Motor neuron (in vitro differentiated cells): ENCODE data around the gene SEC23A. TPM values are rescaled to one million over a fixed set of nuclear protein-coding genes. Genes with fewer than 3 reads are reported as not detected.
"Not testable (repeated sequence)": the region's sequence is repeated elsewhere in the genome, so short reads cannot be mapped to it uniquely, and the experiment has no call there.

Experiments used
- ATAC-seq, 8 experiments: fragments of 200-7000 bp; cut with Tn5 transposase; replicated peaks in 6 of 8; 2 replicates each; pipeline ENCODE4 v1.8.0; 2021; ENCODE audit warnings: mild to moderate bottlenecking in 8 of 8, moderate library complexity in 8 of 8
- H3K27ac ChIP-seq, 2 donors: fragments of 250-450 bp; sonication (Bioruptor Pico); 2 replicates each; pipeline ENCODE4 v1.9.0; 2021; ENCODE audit warnings: antibody characterized with exemption in 2 of 2, mild to moderate bottlenecking in 2 of 2, moderate library complexity in 1 of 2
- H3K4me1 ChIP-seq, 2 donors: fragments of 250-450 bp; sonication (Bioruptor Pico); replicated peaks in 1 of 2; 2 replicates each; pipeline ENCODE4 v1.6.1; 2021; ENCODE audit warnings: antibody characterized with exemption in 2 of 2, mild to moderate bottlenecking in 2 of 2, moderate library complexity in 1 of 2
- H3K4me3 ChIP-seq, 5 donors: fragments of 250-450 bp; sonication (Bioruptor Pico); 2 replicates each; pipeline ENCODE4 v1.9.0; 2021; ENCODE audit warnings: antibody characterized with exemption in 5 of 5, mild to moderate bottlenecking in 5 of 5, moderate library complexity in 4 of 5
- WGBS, 10 experiments: fragments of 450-650 bp; shearing (Covaris generic); methylation state at CpG; one replicate each; pipeline ENCODE4 v1.0.0; 2022; 5-methylcytosine and 5-hydroxymethylcytosine counted together
- in situ Hi-C, 9 experiments: fragments of 400-800 bp; cut with MboI; loops; one replicate each; pipeline ENCODE4 v1.15.0; 2021; ENCODE audit warnings: low sequenced_read_pairs in 9 of 9, low pct_unique_long_range_greater_than_20kb in 2 of 9; ENCODE audit not compliant: unreplicated experiment in 9 of 9
- total RNA-seq, 8 experiments: library from RNA; unstranded; fragments of 300-600 nt; gene quantifications; 2 replicates each; pipeline versions ENCODE4 v1.2.3 to v1.2.4, GENCODE V29; 2022

The SEC23A gene
- total RNA-seq, 8 experiments from 2014 or later = 50.6 to 112 (median 73.2) TPM

- in situ Hi-C loops = loop anchor here in 2 of 9 experiments (10.0 to 25.0 kb wide), 3 partner anchors 129 to 291 kb away; no protein-coding TSS in a partner anchor
- peaks cover 5 to 9% of the 10 kb centered on the region in 2 donors for H3K4me1 ChIP-seq
- no peak overlapping the region for H3K27ac ChIP-seq
- no peak overlapping the region for H3K4me3 ChIP-seq
- 78 to 100% (median 96%) methylated on average over 1 to 3 of the region's 3 CpGs for WGBS, 10 experiments
- ATAC-seq = no peak
Measured at GRCh38 chr14:39015964-39016577, 87.0 kb downstream of the SEC23A start.

- peaks cover 5 to 9% of the 10 kb centered on the region in 2 donors for H3K4me1 ChIP-seq
- in situ Hi-C loops = loop anchor here in 2 of 9 experiments (10.0 to 25.0 kb wide), 3 partner anchors 128 to 291 kb away; no protein-coding TSS in a partner anchor
- ATAC-seq = peak in 3 of 8 experiments; percentile 28 to 50 (median 39)
- no peak overlapping the region for H3K4me3 ChIP-seq
- WGBS, 10 experiments = 4 to 45% (median 31%) methylated on average over 4 to 5 of the region's 5 CpGs
- no peak overlapping the region for H3K27ac ChIP-seq
Measured at GRCh38 chr14:39015360-39015961, 87.6 kb downstream of the SEC23A start.

DNA sequence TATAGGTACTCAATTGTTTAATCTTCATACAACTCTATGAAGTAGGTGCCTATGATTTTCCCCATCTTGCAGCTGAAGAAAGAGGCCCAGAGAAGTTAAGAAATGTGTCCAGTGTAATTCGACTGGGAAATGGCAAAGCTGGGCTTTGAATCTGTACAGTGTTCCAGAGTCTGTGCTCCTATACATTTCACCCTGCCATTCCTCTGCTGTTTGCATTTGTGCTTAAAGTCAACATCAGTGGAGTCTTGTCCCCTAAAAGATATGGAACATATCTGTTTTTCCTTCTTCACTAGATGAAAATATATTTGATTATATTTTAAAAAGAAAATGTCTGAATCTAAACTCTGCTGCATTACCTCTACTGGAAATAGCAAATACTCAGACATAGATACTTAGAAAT, 88.6 kb downstream of the SEC23A start:
- WGBS, 10 experiments = 60 to 100% (median 84%) methylated on average over 1 of the region's 1 CpG; no CpG with 5 or more reads in 4 of the 10 experiments
- Histone ChIP-seq H3K27ac (no peak overlapping the region), H3K4me3 (no peak overlapping the region), H3K4me1 (peaks cover 5 to 9% of the 10 kb centered on the region in 2 donors)
- in situ Hi-C loops = loop anchor here in 2 of 9 experiments (10.0 to 25.0 kb wide), 3 partner anchors 127 to 290 kb away; no protein-coding TSS in a partner anchor
- no peak for ATAC-seq

- not testable (repeated sequence) for ATAC-seq, H3K4me1 ChIP-seq, H3K27ac ChIP-seq, H3K4me3 ChIP-seq
- 100% methylated on average over 1 of the region's 1 CpG; no CpG with 5 or more reads in 9 of the 10 experiments for WGBS, 10 experiments
- in situ Hi-C loops = loop anchor here in 2 of 9 experiments (25.0 kb wide), 2 partner anchors 122 to 272 kb away; no protein-coding TSS in a partner anchor
Measured at GRCh38 chr14:39008965-39009364, 94.1 kb downstream of the SEC23A start.

GRCh38 chr14:39006721-39007410, 96.2 kb downstream of the SEC23A start:
- in situ Hi-C loops = loop anchor here in 2 of 9 experiments (25.0 kb wide), 2 partner anchors 120 to 270 kb away; no protein-coding TSS in a partner anchor
- no peak overlapping the region for H3K4me3 ChIP-seq
- ATAC-seq = no peak
- 48 to 94% (median 83%) methylated on average over 1 to 4 of the region's 4 CpGs for WGBS, 10 experiments
- no peak overlapping the region for H3K27ac ChIP-seq
- H3K4me1 ChIP-seq = no peaks in the 10 kb centered on the region

DNA sequence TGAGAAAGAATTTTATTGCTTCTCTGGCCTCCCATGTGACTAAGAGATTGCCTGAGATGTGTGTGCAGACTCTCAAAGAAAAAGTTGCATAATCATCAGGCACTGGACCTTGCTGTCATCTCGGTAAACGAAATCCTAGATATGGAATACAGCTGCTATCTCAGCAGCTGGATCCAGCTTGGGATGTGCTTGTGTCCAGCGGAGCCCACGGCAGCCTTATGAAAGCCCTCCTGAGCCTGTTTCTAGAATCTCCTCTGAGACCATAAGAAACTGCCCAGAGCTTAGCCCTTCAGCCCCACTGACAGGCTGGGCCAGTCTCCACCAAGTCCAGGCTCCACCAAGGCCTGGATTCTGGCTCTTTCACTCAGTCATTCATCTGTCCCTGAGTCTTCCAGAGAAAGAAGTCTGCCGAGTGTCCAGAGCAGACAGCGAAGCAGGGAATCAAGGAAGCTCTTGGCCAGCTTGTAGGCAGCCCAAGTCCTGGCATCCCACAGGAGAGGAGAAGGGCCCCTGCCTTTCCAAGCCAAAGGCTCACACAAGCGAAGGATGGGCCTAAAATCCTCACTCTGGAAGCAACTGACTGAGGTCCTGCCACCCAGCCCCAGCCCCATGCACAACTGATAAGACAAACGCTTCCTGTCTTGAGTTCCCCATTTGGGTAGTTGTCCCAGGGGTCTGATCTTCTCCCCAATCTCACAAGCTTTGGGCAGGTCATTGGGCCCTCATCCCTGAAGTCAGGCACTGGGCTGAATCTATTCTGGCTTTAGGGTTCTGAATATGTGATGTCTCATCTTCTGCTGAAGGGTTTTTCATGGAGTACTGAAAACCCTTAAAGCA, 97.8 kb downstream of the SEC23A start:
- in situ Hi-C loops = loop anchor here in 2 of 9 experiments (25.0 kb wide), 2 partner anchors 118 to 268 kb away; no protein-coding TSS in a partner anchor
- Histone ChIP-seq H3K4me3 (no peak overlapping the region), H3K27ac (no peak overlapping the region), H3K4me1 (no peaks in the 10 kb centered on the region)
- 60 to 100% (median 94%) methylated on average over 1 to 5 of the region's 8 CpGs; no CpG with 5 or more reads in 2 of the 10 experiments for WGBS, 10 experiments
- no peak for ATAC-seq

DNA sequence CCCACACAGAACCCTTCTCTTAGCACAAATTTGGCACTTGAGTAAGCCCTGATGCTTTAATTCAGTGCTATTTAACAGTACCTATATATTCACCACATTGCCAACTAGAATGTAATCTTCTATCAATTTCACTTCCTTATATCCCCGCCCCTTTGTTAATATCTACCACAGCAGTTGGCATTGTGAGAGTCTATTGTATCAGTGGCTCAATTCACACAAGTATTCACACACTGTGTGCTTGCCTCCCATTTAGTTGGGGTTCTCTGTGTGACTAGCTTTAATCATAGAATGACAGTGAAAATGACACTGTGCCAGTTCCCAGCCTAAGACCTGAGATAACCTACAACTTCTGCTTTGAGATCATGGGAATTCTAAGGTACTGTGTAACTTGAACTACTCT, 103.1 kb downstream of the SEC23A start:
- Histone ChIP-seq H3K27ac (no peak overlapping the region), H3K4me1 (peaks cover 0 to under 1% of the 10 kb centered on the region in 2 donors), H3K4me3 (no peak overlapping the region)
- WGBS, 10 experiments = 78 to 100% (median 100%) methylated on average over 1 of the region's 1 CpG; no CpG with 5 or more reads in 3 of the 10 experiments
- in situ Hi-C loops = loop anchor here in 2 of 9 experiments (25.0 kb wide), 2 partner anchors 113 to 263 kb away; no protein-coding TSS in a partner anchor
- no peak for ATAC-seq

GRCh38 chr14:38994731-38995130, 108.3 kb downstream of the SEC23A start:
- no peak for ATAC-seq
- 11 to 100% (median 58%) methylated on average over 1 to 3 of the region's 3 CpGs for WGBS, 10 experiments
- peaks cover 0 to 6% of the 10 kb centered on the region in 2 donors for H3K4me1 ChIP-seq
- in situ Hi-C loops = no loop called here
- H3K27ac ChIP-seq = no peak overlapping the region
- no peak overlapping the region for H3K4me3 ChIP-seq

DNA sequence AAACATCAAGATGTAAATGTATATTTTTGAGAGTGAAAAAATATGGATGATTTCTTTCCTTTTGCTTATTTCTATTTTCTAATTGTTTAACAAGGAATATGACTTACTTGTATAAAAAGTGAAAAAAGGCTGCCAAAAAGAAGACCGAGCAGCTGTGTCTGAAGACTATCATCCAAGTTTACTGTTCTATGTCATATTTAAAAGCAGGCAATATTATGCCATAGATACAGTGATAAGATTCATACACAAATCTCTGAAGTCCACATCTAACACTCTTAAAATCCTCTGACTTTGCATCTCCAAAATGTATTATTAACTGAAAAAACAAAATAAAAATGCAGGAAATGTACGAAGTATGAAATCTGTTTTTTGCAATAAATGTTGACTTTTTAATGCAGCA, 109.1 kb downstream of the SEC23A start:
- Histone ChIP-seq H3K27ac (no peak overlapping the region), H3K4me3 (no peak overlapping the region), H3K4me1 (peaks cover 0 to 6% of the 10 kb centered on the region in 2 donors)
- WGBS, 10 experiments = 11 to 100% (median 78%) methylated on average over 1 to 2 of the region's 2 CpGs
- peak in 1 of 8 experiments; percentile 26 for ATAC-seq
- in situ Hi-C loops = no loop called here

- H3K4me3 ChIP-seq = no peak overlapping the region
- H3K27ac ChIP-seq = no peak overlapping the region
- in situ Hi-C loops = no loop called here
- WGBS, 10 experiments = 47 to 96% (median 68%) methylated on average over 1 to 4 of the region's 4 CpGs; no CpG with 5 or more reads in 3 of the 10 experiments
- H3K4me1 ChIP-seq = peaks cover 13 to 14% of the 10 kb centered on the region in 2 donors
- no peak for ATAC-seq
Measured at GRCh38 chr14:38992067-38992844, 110.8 kb downstream of the SEC23A start.

- peak in 1 of 8 experiments; percentile 58 for ATAC-seq
- in situ Hi-C loops = no loop called here
- Histone ChIP-seq H3K4me1 (peaks cover 13 to 14% of the 10 kb centered on the region in 2 donors), H3K27ac (no peak overlapping the region), H3K4me3 (no peak overlapping the region)
- 30 to 100% (median 100%) methylated on average over 1 of the region's 1 CpG; no CpG with 5 or more reads in 3 of the 10 experiments for WGBS, 10 experiments
Measured at GRCh38 chr14:38991299-38991698, 111.7 kb downstream of the SEC23A start.
